ENCODE data around the gene ADGRB2.

GRCh38 chr1:31725134-31725533, 39.0 kb downstream of the ADGRB2 start:
- no peak for TF ChIP-seq CTCF (tag by site-specific recombination; IDR thresholded peaks at IDR 0.05)
- TF ChIP-seq ZNF292 (tag by site-specific recombination; IDR thresholded peaks at IDR 0.05; ENCODE audit: borderline replicate concordance, low read depth), result no peak
- no peak for TF ChIP-seq GFI1B (tag by site-specific recombination; IDR thresholded peaks at IDR 0.05)
- TF ChIP-seq PATZ1 (tag by site-specific recombination; IDR thresholded peaks at IDR 0.05), result no peak
- TF ChIP-seq ZNF398 (tag by site-specific recombination; IDR thresholded peaks at IDR 0.05), result no peak
- no peak for TF ChIP-seq SP2 (tag by site-specific recombination; IDR thresholded peaks at IDR 0.05)
